Adipose tissue (tissue), 3 donors: Measurements from ENCODE around the gene ADPRHL1. TPM values are rescaled to one million over a fixed set of nuclear protein-coding genes. Genes with fewer than 3 reads are reported as not detected.
"Not testable (repeated sequence)": the region's sequence is repeated elsewhere in the genome, so short reads cannot be mapped to it uniquely, and the experiment has no call there.

Experiments
- H3K27ac ChIP-seq: one replicate; pipeline ENCODE4 v1.5.1; 2013; ENCODE audit warnings: low read depth, low read length
- WGBS, 3 donors: extraction: QIAGEN DNeasy Blood & Tissue Kit; methylation state at CpG; one replicate each; pipeline ENCODE4 v1.1.7; 2013; 5-methylcytosine and 5-hydroxymethylcytosine counted together
- polyA plus RNA-seq, 3 donors: library from polyadenylated mRNA; stranded (reverse); fragments of 200-250 nt; gene quantifications; one replicate each; pipeline ENCODE4 v1.2.3, GENCODE V29; 2013
- donor health status: healthy with polysubstance abuse.
- donor health status: Bipolar disorder and iron deficiency.
- donor health status: healthy.

ADPRHL1 gene
- polyA plus RNA-seq, 3 donors: 0.90 to 3.8 (median 2.4) TPM

- 81 to 90% (median 86%) methylated on average over 10 of the region's 10 CpGs for WGBS, 3 donors
Measured at GRCh38 chr13:113369881-113370280, 83.4 kb downstream of the ADPRHL1 start.

GRCh38 chr13:113369189-113369588, 84.1 kb downstream of the ADPRHL1 start:
- H3K27ac ChIP-seq: no peak overlapping the region
- 83 to 91% (median 86%) methylated on average over 25 to 29 of the region's 29 CpGs for WGBS, 3 donors

More at GRCh38 chr13:113369881-113370280, 83.4 kb downstream of the ADPRHL1 start:
- H3K27ac ChIP-seq: no peak overlapping the region

- 87 to 93% (median 91%) methylated on average over 6 of the region's 6 CpGs for WGBS, 3 donors
- not testable (repeated sequence) for H3K27ac ChIP-seq
Measured at GRCh38 chr13:113368353-113368752, 84.9 kb downstream of the ADPRHL1 start.

- 51 to 82% (median 81%) methylated on average over 6 of the region's 6 CpGs for WGBS, 3 donors
Measured at GRCh38 chr13:113367771-113368170, 85.5 kb downstream of the ADPRHL1 start.

GRCh38 chr13:113367020-113367560, 86.2 kb downstream of the ADPRHL1 start:
- 76 to 87% (median 84%) methylated on average over 15 of the region's 15 CpGs for WGBS, 3 donors

More at GRCh38 chr13:113367771-113368170, 85.5 kb downstream of the ADPRHL1 start:
- no peak overlapping the region for H3K27ac ChIP-seq

GRCh38 chr13:113365971-113366588, 87.2 kb downstream of the ADPRHL1 start:
- H3K27ac ChIP-seq: no peak overlapping the region
- WGBS, 3 donors: 72 to 82% (median 79%) methylated on average over 8 to 9 of the region's 9 CpGs

More at GRCh38 chr13:113367020-113367560, 86.2 kb downstream of the ADPRHL1 start:
- H3K27ac ChIP-seq: no peak overlapping the region

- H3K27ac ChIP-seq: no peak overlapping the region
- 92 to 93% (median 93%) methylated on average over 22 of the region's 22 CpGs for WGBS, 3 donors
Measured at GRCh38 chr13:113365583-113365970, 87.7 kb downstream of the ADPRHL1 start.

- WGBS, 3 donors: 70 to 83% (median 77%) methylated on average over 36 to 41 of the region's 41 CpGs
Measured at GRCh38 chr13:113364901-113365582, 88.2 kb downstream of the ADPRHL1 start.

GRCh38 chr13:113364311-113364889, 88.9 kb downstream of the ADPRHL1 start:
- H3K27ac ChIP-seq: no peak overlapping the region
- 11 to 23% (median 15%) methylated on average over 20 to 32 of the region's 41 CpGs for WGBS, 3 donors

More at GRCh38 chr13:113364901-113365582, 88.2 kb downstream of the ADPRHL1 start:
- no peak overlapping the region for H3K27ac ChIP-seq

- WGBS, 3 donors: 37 to 81% (median 47%) methylated on average over 7 of the region's 7 CpGs
- H3K27ac ChIP-seq: no peak overlapping the region
Measured at GRCh38 chr13:113361406-113361805, 91.9 kb downstream of the ADPRHL1 start.

- 90 to 92% (median 90%) methylated on average over 6 of the region's 6 CpGs for WGBS, 3 donors
- no peak overlapping the region for H3K27ac ChIP-seq
Measured at GRCh38 chr13:113360446-113360845, 92.8 kb downstream of the ADPRHL1 start.

- H3K27ac ChIP-seq: no peak overlapping the region
- WGBS, 3 donors: 75 to 89% (median 87%) methylated on average over 11 of the region's 11 CpGs
Measured at GRCh38 chr13:113359571-113359970, 93.7 kb downstream of the ADPRHL1 start.

- H3K27ac ChIP-seq: no peak overlapping the region
- 38 to 56% (median 48%) methylated on average over 6 of the region's 6 CpGs for WGBS, 3 donors
Measured at GRCh38 chr13:113358653-113359190, 94.6 kb downstream of the ADPRHL1 start.

- 91 to 95% (median 93%) methylated on average over 5 of the region's 5 CpGs for WGBS, 3 donors
- no peak overlapping the region for H3K27ac ChIP-seq
Measured at GRCh38 chr13:113357529-113357928, 95.8 kb downstream of the ADPRHL1 start.

GRCh38 chr13:113356596-113356995, 96.7 kb downstream of the ADPRHL1 start:
- no peak overlapping the region for H3K27ac ChIP-seq
- 62 to 66% (median 65%) methylated on average over 4 of the region's 4 CpGs for WGBS, 3 donors

- 83 to 88% (median 86%) methylated on average over 10 of the region's 10 CpGs for WGBS, 3 donors
- H3K27ac ChIP-seq: no peak overlapping the region
Measured at GRCh38 chr13:113355621-113356020, 97.7 kb downstream of the ADPRHL1 start.

- 94 to 96% (median 95%) methylated on average over 40 to 41 of the region's 41 CpGs for WGBS, 3 donors
- H3K27ac ChIP-seq: no peak overlapping the region
Measured at GRCh38 chr13:113354831-113355610, 98.3 kb downstream of the ADPRHL1 start.

GRCh38 chr13:113353254-113353653, 100.0 kb downstream of the ADPRHL1 start:
- WGBS, 3 donors: 86 to 90% (median 88%) methylated on average over 12 of the region's 12 CpGs

More at GRCh38 chr13:113353254-113353653, 100.0 kb downstream of the ADPRHL1 start:
- H3K27ac ChIP-seq: no peak overlapping the region
